Kidney epithelial cell (primary cell): ENCODE results near the gene SMTNL1. TPM values are rescaled to one million over a fixed set of nuclear protein-coding genes. Genes with fewer than 3 reads are reported as not detected.

Source experiments
- DNase-seq: peaks from one replicate; pipeline ENCODE4 v3.0.0-alpha.2; 2010; ENCODE audit warnings: low read depth
- H3K27me3 ChIP-seq: 2 replicates; pipeline ENCODE4 v1.6.0; 2011; ENCODE audit warnings: low read length; ENCODE audit not compliant: control insufficient read depth, insufficient read depth
- H3K36me3 ChIP-seq: 2 replicates; pipeline ENCODE4 v1.5.1; 2011; ENCODE audit warnings: low read length; ENCODE audit not compliant: control insufficient read depth, insufficient read depth
- H3K4me3 ChIP-seq: 2 replicates; pipeline ENCODE4 v1.5.1; 2011; ENCODE audit warnings: low read depth, mild to moderate bottlenecking, control low read depth, low read length
- total RNA-seq: library from RNA; depleted of rRNA; stranded (reverse); fragments of >200 nt; gene quantifications from 2 replicates; pipeline ENCODE4 v1.2.3, GENCODE V29; 2015
- TF ChIP-seq, protein P1 (sequence below): IDR thresholded peaks from 2 replicates; pipeline ENCODE4 v1.5.1; 2011; ENCODE audit warnings: mild to moderate bottlenecking, moderate library complexity, low read length, control low read depth, inconsistent platforms; ENCODE audit not compliant: insufficient read depth, poor library complexity, severe bottlenecking

SMTNL1 gene
- total RNA-seq, 1 donor from 2014 or later, result not detected

DNA sequence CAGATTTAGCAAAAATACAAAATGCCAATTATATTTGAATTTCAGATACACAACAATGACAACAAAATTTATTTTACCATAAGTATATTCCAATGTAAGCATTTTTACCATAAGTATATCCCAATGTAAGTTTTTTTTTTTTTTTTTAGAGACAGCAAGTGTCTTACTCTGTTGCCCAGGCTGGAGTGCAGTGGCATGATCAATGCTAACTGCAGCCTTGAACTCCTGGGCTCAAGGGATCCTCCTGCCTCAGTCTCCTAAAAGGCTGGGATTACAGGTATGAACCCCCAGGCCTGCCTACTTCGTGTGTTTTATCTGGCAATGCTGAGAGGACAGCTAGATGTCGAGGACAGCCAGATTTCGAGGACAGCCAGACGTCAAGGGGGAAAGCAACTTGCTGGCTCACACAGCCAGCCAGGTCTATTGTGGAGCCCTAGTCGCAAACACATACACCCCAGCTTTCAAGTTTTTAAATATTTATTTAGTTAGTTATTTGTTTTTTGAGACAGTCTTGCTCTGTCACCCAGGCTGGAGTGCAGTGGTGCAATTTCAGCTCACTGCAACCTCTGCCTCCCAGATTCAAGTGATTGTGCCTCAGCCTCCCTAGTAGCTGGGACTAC is 59.0 kb downstream of the SMTNL1 start:
- TF ChIP-seq, protein P1, sequence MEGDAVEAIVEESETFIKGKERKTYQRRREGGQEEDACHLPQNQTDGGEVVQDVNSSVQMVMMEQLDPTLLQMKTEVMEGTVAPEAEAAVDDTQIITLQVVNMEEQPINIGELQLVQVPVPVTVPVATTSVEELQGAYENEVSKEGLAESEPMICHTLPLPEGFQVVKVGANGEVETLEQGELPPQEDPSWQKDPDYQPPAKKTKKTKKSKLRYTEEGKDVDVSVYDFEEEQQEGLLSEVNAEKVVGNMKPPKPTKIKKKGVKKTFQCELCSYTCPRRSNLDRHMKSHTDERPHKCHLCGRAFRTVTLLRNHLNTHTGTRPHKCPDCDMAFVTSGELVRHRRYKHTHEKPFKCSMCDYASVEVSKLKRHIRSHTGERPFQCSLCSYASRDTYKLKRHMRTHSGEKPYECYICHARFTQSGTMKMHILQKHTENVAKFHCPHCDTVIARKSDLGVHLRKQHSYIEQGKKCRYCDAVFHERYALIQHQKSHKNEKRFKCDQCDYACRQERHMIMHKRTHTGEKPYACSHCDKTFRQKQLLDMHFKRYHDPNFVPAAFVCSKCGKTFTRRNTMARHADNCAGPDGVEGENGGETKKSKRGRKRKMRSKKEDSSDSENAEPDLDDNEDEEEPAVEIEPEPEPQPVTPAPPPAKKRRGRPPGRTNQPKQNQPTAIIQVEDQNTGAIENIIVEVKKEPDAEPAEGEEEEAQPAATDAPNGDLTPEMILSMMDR, result no peak
- peaks cover 8% of the 10 kb centered on the region for H3K27me3 ChIP-seq

DNA sequence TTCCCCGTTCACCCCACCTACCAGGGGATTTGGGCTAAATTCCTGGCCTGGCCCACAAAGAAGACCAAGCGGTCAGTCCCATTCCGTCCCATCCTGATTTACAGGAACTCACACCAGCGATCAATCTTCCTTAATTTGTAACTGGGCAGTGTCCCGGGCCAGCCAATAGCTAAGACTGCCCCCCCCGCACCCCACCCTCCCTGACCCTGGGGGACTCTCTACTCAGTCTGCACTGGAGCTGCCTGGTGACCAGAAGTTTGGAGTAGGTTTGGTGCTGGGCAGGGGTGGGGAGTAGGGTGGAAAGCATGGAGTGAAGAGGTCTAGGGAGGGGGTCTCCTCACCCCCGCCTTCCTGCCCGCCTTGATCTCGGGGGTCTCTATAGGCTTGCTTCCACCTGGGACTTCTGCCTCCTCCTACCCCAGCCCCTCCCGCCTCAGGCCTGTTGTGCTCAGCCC is 60.1 kb downstream of the SMTNL1 start, which contains the start of gene SERPING1:
Gene SERPING1 (plus strand): TSS at position 225 of the 455 bp plus-strand sequence. CDS start 586 bp downstream, outside the sequence.
- no peak for DNase-seq
- H3K27me3 ChIP-seq, result peaks cover 8% of the 10 kb centered on the region
- no peaks in the 10 kb centered on the region for H3K36me3 ChIP-seq
- peak within 1 kb of the TSS; percentile 37 for H3K4me3 ChIP-seq
- TF ChIP-seq, protein P1, result no peak

More for the DNA sequence above, 59.0 kb downstream of the SMTNL1 start:
- H3K4me3 ChIP-seq, result no peak overlapping the region
- no peaks in the 10 kb centered on the region for H3K36me3 ChIP-seq
- no peak for DNase-seq

DNA sequence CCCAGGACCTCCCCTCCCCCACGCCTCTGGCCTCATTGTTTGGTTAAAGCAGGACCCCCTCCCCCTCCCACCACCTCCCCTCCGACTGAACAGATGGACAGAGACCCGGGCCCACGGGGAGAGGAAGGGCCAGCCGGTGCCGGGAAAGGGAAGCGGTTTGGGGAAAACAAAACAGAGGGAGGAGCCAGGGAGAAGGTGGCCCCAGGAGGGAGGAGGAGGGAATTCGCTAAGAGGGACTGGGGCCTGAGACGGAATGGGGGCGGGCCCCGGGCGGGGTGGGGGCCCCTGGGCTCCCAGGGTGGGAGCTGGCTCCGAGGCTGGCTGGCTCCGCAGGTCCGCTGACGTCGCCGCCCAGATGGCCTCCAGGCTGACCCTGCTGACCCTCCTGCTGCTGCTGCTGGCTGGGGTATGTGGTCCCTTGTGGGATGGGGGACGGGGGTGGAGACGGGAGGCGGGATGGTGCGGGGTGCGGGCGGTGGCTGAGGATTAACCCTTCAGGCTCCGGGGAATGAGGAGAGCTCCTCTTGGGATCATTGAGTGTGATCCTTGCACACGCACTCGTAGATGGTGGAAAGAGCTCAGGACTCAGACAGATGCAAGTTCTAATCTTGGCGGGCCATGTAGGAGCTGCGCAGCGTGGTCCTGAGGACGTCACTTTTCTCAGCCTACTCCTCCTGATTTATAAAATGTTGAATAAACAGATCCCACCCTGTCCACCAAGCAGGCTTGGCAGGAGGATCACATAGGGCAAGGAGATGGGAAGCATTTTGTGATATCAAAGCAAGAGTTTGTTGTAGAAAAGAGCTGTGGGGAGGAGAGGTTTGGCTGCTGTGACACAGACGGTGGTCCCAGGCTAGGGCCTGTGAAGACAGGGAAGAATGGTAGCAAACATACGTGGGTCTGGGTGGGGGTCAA is 60.8 kb downstream of the SMTNL1 start:
- DNase-seq, result no peak
- Histone ChIP-seq H3K36me3 (no peaks in the 10 kb centered on the region), H3K27me3 (peaks cover 5% of the 10 kb centered on the region), H3K4me3 (peak overlapping the region; percentile 37)
- TF ChIP-seq, protein P1, result no peak

DNA sequence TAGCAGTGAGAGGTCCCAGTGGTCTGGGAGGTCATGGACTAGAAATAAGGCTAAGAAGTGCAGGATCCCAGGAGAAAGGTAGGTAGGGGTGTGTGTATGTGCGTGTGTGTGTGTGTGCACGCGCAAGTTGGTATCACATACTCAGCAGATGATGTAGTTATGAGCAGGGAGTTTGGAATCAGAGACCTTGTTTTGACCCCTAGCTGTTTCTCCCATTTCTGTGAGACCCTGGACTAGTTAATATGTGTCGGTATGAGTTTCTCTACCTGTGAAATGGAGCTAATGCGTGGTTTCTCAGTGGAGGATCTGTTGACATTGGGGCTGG is 61.4 kb downstream of the SMTNL1 start:
- H3K36me3 ChIP-seq, result no peaks in the 10 kb centered on the region
- TF ChIP-seq, protein P1, result no peak
- no peak for DNase-seq
- peaks cover 4% of the 10 kb centered on the region for H3K27me3 ChIP-seq
- no peak overlapping the region for H3K4me3 ChIP-seq

DNA sequence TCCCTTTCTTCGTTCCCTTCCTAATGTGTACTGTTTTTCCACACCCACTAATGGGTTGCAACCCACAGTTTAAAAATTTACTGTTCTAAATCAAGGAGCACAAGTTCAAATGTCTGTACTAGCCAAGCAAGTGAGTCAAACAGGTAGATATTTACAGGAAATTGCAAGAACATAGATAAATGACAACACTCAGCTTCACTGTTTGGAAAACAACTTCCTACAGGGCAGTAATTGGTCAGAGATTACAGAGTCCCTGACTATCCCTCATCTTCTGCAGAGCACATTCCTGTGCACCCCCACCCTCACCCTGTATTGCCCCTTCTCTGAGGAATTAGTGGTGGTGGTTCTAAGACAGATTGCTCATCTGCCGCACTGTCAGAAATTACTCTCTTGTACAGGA is 62.0 kb downstream of the SMTNL1 start:
- no peak overlapping the region for H3K4me3 ChIP-seq

More for the DNA sequence above, 62.0 kb downstream of the SMTNL1 start:
- no peaks in the 10 kb centered on the region for H3K36me3 ChIP-seq
- DNase-seq, result no peak
- TF ChIP-seq, protein P1, result no peak
- H3K27me3 ChIP-seq, result peaks cover 4% of the 10 kb centered on the region

Other genes with a start within 250 kb of the SMTNL1 start
- 91.1 and 93.2 TPM in 2 replicates for gene TNKS1BP1, start 212.6 kb upstream of the SMTNL1 start, total RNA-seq
- 129 and 156 TPM in 2 replicates for gene SSRP1, start 201.7 kb upstream of the SMTNL1 start, total RNA-seq
- gene P2RX3, start 199.2 kb upstream of the SMTNL1 start, total RNA-seq, result not detected in 2 replicates
- not detected in 2 replicates for gene PRG3, start 156.4 kb upstream of the SMTNL1 start, total RNA-seq
- 0.33 TPM in 1 of 2 replicates, not detected in the other for gene PRG2, start 146.9 kb upstream of the SMTNL1 start, total RNA-seq
- 108 and 155 TPM in 2 replicates for gene SLC43A3, start 110.5 kb upstream of the SMTNL1 start, total RNA-seq
- gene RTN4RL2, start 77.1 kb upstream of the SMTNL1 start, total RNA-seq, result 0.48 and 0.67 TPM in 2 replicates
- 12.5 and 16.7 TPM in 2 replicates for gene SLC43A1, start 21.9 kb upstream of the SMTNL1 start, total RNA-seq
- 49.6 and 66.4 TPM in 2 replicates for gene TIMM10, start 6.8 kb upstream of the SMTNL1 start, total RNA-seq
- 44.0 and 47.1 TPM in 2 replicates for gene UBE2L6, start 30.1 kb downstream of the SMTNL1 start, total RNA-seq
- 18.2 and 21.6 TPM in 2 replicates for gene SERPING1, start 60.1 kb downstream of the SMTNL1 start, total RNA-seq
- gene YPEL4, start 112.3 kb downstream of the SMTNL1 start, total RNA-seq, result 1.4 TPM in 1 of 2 replicates, not detected in the other
- gene CLP1, start 120.2 kb downstream of the SMTNL1 start, total RNA-seq, result 17.7 and 20.7 TPM in 2 replicates
- gene ZDHHC5, start 130.5 kb downstream of the SMTNL1 start, total RNA-seq, result 62.4 and 69.2 TPM in 2 replicates
- gene MED19, start 174.6 kb downstream of the SMTNL1 start, total RNA-seq, result 26.8 and 27.6 TPM in 2 replicates
- 74.0 and 79.8 TPM in 2 replicates for gene TMX2, start 175.0 kb downstream of the SMTNL1 start, total RNA-seq
- 249 and 278 TPM in 2 replicates for gene SELENOH, start 203.9 kb downstream of the SMTNL1 start, total RNA-seq
- not detected in 2 replicates for gene BTBD18, start 214.2 kb downstream of the SMTNL1 start, total RNA-seq
- 103 and 105 TPM in 2 replicates for gene CTNND1, start 224.2 kb downstream of the SMTNL1 start, total RNA-seq